GM18907 (cell line): Measurements from ENCODE around the gene EMC10.

Source experiments
- ATAC-seq: cut with Tn5 transposase; IDR thresholded peaks from one replicate; pipeline ENCODE4 v1.9.1; 2021; ENCODE audit warnings: mild to moderate bottlenecking, moderate library complexity; ENCODE audit not compliant: unreplicated experiment

The EMC10 gene

GRCh38 chr19:50477751-50478515 is 1.6 kb downstream of the EMC10 start:
- ATAC-seq = no peak

- ATAC-seq = no peak
Observed at GRCh38 chr19:50478901-50479715, 2.8 kb downstream of the EMC10 start.

GRCh38 chr19:50479761-50480251 is 3.5 kb downstream of the EMC10 start:
- no peak for ATAC-seq

GRCh38 chr19:50480281-50481111 is 4.2 kb downstream of the EMC10 start:
- no peak for ATAC-seq

GRCh38 chr19:50481351-50482149 is 5.2 kb downstream of the EMC10 start:
- no peak for ATAC-seq

GRCh38 chr19:50482271-50482855 is 6.1 kb downstream of the EMC10 start:
- ATAC-seq = no peak

- ATAC-seq = no peak
Observed at GRCh38 chr19:50482916-50483315, 6.6 kb downstream of the EMC10 start.

GRCh38 chr19:50485284-50485955 is 9.1 kb downstream of the EMC10 start:
- no peak for ATAC-seq

- no peak for ATAC-seq
Observed at GRCh38 chr19:50486823-50487515, 10.7 kb downstream of the EMC10 start.

GRCh38 chr19:50488389-50489194 is 12.3 kb downstream of the EMC10 start:
- ATAC-seq = no peak

GRCh38 chr19:50489461-50490011 is 13.2 kb downstream of the EMC10 start:
- ATAC-seq = no peak

- ATAC-seq = no peak
Observed at GRCh38 chr19:50490411-50490811, 14.1 kb downstream of the EMC10 start.

GRCh38 chr19:50490991-50491472 is 14.7 kb downstream of the EMC10 start:
- no peak for ATAC-seq

GRCh38 chr19:50492303-50493052 is 16.2 kb downstream of the EMC10 start:
- ATAC-seq = no peak

- ATAC-seq = no peak
Observed at GRCh38 chr19:50493171-50493570, 16.9 kb downstream of the EMC10 start.

- no peak for ATAC-seq
Observed at GRCh38 chr19:50494186-50495019, 18.1 kb downstream of the EMC10 start.
